IMR-90 (cell line): ENCODE measurements around the gene ZNF727. TPM values are rescaled to one million over a fixed set of nuclear protein-coding genes. Genes with fewer than 3 reads are reported as not detected.

ENCODE experiments used
- ATAC-seq: fragments of 200-7000 bp; cut with Tn5 transposase; 2 replicates; pipeline ENCODE4 v1.9.1; 2020; ENCODE audit warnings: low read depth, mild to moderate bottlenecking, moderate library complexity
- BruUV-seq: library from RNA; stranded (reverse); fragments of 400-500 nt; replicated peaks from 2 replicates; lab custom pipeline; 2021; lab: Mats Ljungman, UMichigan
- CTCF ChIA-PET: fragments of 300-600 bp; formaldehyde crosslinking; extraction: SDS; loops from one replicate; lab custom pipeline; 2021; ENCODE audit warnings: antibody characterized with exemption; lab: Yijun Ruan, JAX
- POLR2A ChIA-PET: fragments of 300-600 bp; sonication (Branson Sonifier 250); formaldehyde crosslinking; loops from one replicate; lab custom pipeline; 2022; ENCODE audit warnings: antibody characterized with exemption; ENCODE audit not compliant: unreplicated experiment; lab: Charles Lee
- DNase-seq: peaks from one replicate; pipeline ENCODE4 v3.0.0; 2013
- H2AFZ ChIP-seq: replicated peaks from 2 replicates; pipeline ENCODE3; 2013; ENCODE audit warnings: low read length, mild to moderate bottlenecking; ENCODE audit not compliant: poor library complexity
- H2AK5ac ChIP-seq: 2 replicates; pipeline ENCODE4 v1.6.1; 2013; ENCODE audit warnings: low read depth, low read length, inconsistent platforms
- H2AK9ac ChIP-seq: replicated peaks from 2 replicates; pipeline ENCODE3; 2013; ENCODE audit warnings: mild to moderate bottlenecking, low read depth, low read length, moderate library complexity; ENCODE audit not compliant: poor library complexity
- H2BK120ac ChIP-seq: 2 replicates; pipeline ENCODE4 v1.6.1; 2013; ENCODE audit warnings: low read depth, low read length, inconsistent platforms
- H2BK15ac ChIP-seq: 3 replicates; pipeline ENCODE4 v1.6.1; 2013; ENCODE audit warnings: low read depth, low read length, inconsistent platforms
- H2BK20ac ChIP-seq: 2 replicates; pipeline ENCODE4 v1.6.1; 2013; ENCODE audit warnings: low read depth, mild to moderate bottlenecking, inconsistent platforms, low read length, moderate library complexity
- H2BK5ac ChIP-seq: 2 replicates; pipeline ENCODE4 v1.6.1; 2013; ENCODE audit warnings: mild to moderate bottlenecking, low read depth, low read length, inconsistent platforms; ENCODE audit not compliant: poor library complexity, severe bottlenecking
- H3K14ac ChIP-seq: replicated peaks from 2 replicates; pipeline ENCODE4 v1.6.1; 2013; ENCODE audit warnings: low read depth, low read length, inconsistent platforms
- H3K18ac ChIP-seq: 2 replicates; pipeline ENCODE4 v1.6.1; 2013; ENCODE audit warnings: low read depth, low read length, control low read depth
- H3K23ac ChIP-seq: 2 replicates; pipeline ENCODE4 v1.6.1; 2013; ENCODE audit warnings: low read depth, low read length, inconsistent platforms
- H3K27ac ChIP-seq: 2 replicates; pipeline ENCODE4 v1.5.1; 2013; ENCODE audit warnings: mild to moderate bottlenecking, control low read depth, low read length; ENCODE audit not compliant: insufficient read depth
- H3K27me3 ChIP-seq: 2 replicates; pipeline ENCODE4 v1.6.1; 2013; ENCODE audit warnings: low read length; ENCODE audit not compliant: control insufficient read depth, insufficient read depth
- H3K36me3 ChIP-seq: 2 replicates; pipeline ENCODE4 v1.6.1; 2013; ENCODE audit warnings: low read length, mixed read lengths; ENCODE audit not compliant: control insufficient read depth, insufficient read depth
- H3K4ac ChIP-seq: 2 replicates; pipeline ENCODE4 v1.6.1; 2013; ENCODE audit warnings: low read depth, low read length, inconsistent platforms
- H3K4me1 ChIP-seq: 2 replicates; pipeline ENCODE4 v1.6.1; 2013; ENCODE audit warnings: low read length, mixed read lengths; ENCODE audit not compliant: control insufficient read depth, insufficient read depth
- H3K4me2 ChIP-seq: 2 replicates; pipeline ENCODE4 v1.6.1; 2013; ENCODE audit warnings: low read depth, mild to moderate bottlenecking, control low read depth, low read length, moderate library complexity
- H3K4me3 ChIP-seq: 2 replicates; pipeline ENCODE4 v1.5.1; 2013; ENCODE audit warnings: low read depth, mild to moderate bottlenecking, control low read depth, low read length, moderate library complexity; ENCODE audit not compliant: insufficient read depth
- H3K56ac ChIP-seq: 2 replicates; pipeline ENCODE4 v1.6.1; 2013; ENCODE audit warnings: low read length, inconsistent platforms; ENCODE audit not compliant: insufficient read depth; ENCODE audit errors: extremely low read depth
- H3K79me1 ChIP-seq, 2 experiments: 2 replicates each; pipeline ENCODE4 v1.6.1; 2013; ENCODE audit warnings: low read length in 2 of 2, inconsistent platforms in 1 of 2, low read depth in 1 of 2
- H3K9ac ChIP-seq: 2 replicates; pipeline ENCODE4 v1.6.1; 2013; ENCODE audit warnings: low read depth, low read length, control low read depth
- H3K9me1 ChIP-seq: 2 replicates; pipeline ENCODE4 v1.6.1; 2013; ENCODE audit warnings: low read length, inconsistent platforms; ENCODE audit not compliant: insufficient read depth
- H3K9me3 ChIP-seq: 2 replicates; pipeline ENCODE4 v1.6.1; 2013; ENCODE audit warnings: low read length; ENCODE audit not compliant: control insufficient read depth, insufficient read depth
- H4K20me1 ChIP-seq: 2 replicates; pipeline ENCODE4 v1.6.1; 2013; ENCODE audit warnings: low read length, inconsistent platforms; ENCODE audit not compliant: insufficient read depth
- H4K5ac ChIP-seq: 2 replicates; pipeline ENCODE4 v1.6.1; 2013; ENCODE audit warnings: mild to moderate bottlenecking, low read depth, low read length, control low read depth
- H4K8ac ChIP-seq, 2 experiments: 2 replicates each; pipeline ENCODE4 v1.6.1; 2013; ENCODE audit warnings: low read depth in 2 of 2, low read length in 2 of 2, control low read depth in 1 of 2, inconsistent platforms in 1 of 2
- H4K91ac ChIP-seq: 2 replicates; pipeline ENCODE4 v1.6.1; 2013; ENCODE audit warnings: low read depth, low read length, inconsistent platforms; ENCODE audit not compliant: insufficient read depth
- BHLHE40 ChIP-seq: fragments of 150-350 bp; IDR thresholded peaks from 2 replicates; pipeline ENCODE4 v1.6.1; 2016; ENCODE audit warnings: mild to moderate bottlenecking, low read depth, low read length
- CEBPB ChIP-seq: IDR thresholded peaks from 2 replicates; pipeline ENCODE4 v1.6.1; 2012; ENCODE audit warnings: low read depth, low read length, improper control_type of control experiment
- CHD1 ChIP-seq: IDR thresholded peaks from 2 replicates; pipeline ENCODE4 v1.6.1; 2012; ENCODE audit warnings: low read depth, low read length, improper control_type of control experiment
- CTCF ChIP-seq: conservative IDR thresholded peaks from 2 replicates; pipeline ENCODE4 v1.5.1; 2012; ENCODE audit warnings: mild to moderate bottlenecking, low read depth, low read length, improper control_type of control experiment
- ELK1 ChIP-seq: fragments of 150-350 bp; IDR thresholded peaks from 2 replicates; pipeline ENCODE4 v1.6.1; 2016; ENCODE audit warnings: low read depth, mild to moderate bottlenecking, low read length, moderate library complexity, borderline replicate concordance
- FOS ChIP-seq: fragments of 150-350 bp; IDR thresholded peaks from 2 replicates; pipeline ENCODE4 v1.6.1; 2016; ENCODE audit warnings: low read depth, low read length
- MAFK ChIP-seq: IDR thresholded peaks from 2 replicates; pipeline ENCODE4 v1.6.1; 2012; ENCODE audit warnings: low read depth, low read length, improper control_type of control experiment
- MAZ ChIP-seq: IDR thresholded peaks from 2 replicates; pipeline ENCODE4 v1.6.1; 2012; ENCODE audit warnings: low read depth, mild to moderate bottlenecking, low read length, improper control_type of control experiment, moderate library complexity, borderline replicate concordance
- MXI1 ChIP-seq: IDR thresholded peaks from 2 replicates; pipeline ENCODE4 v1.6.1; 2012; ENCODE audit warnings: low read depth, mild to moderate bottlenecking, low read length, moderate library complexity, borderline replicate concordance
- NFE2L2 ChIP-seq: fragments of 150-350 bp; IDR thresholded peaks from 2 replicates; pipeline ENCODE4 v1.6.1; 2016; ENCODE audit warnings: low read depth, mild to moderate bottlenecking, low read length
- POLR2A ChIP-seq: IDR thresholded peaks from 2 replicates; pipeline ENCODE4 v1.6.1; 2012; ENCODE audit warnings: mild to moderate bottlenecking, low read depth, low read length
- RAD21 ChIP-seq: IDR thresholded peaks from 2 replicates; pipeline ENCODE4 v1.6.1; 2012; ENCODE audit warnings: low read length, improper control_type of control experiment
- RFX5 ChIP-seq: IDR thresholded peaks from 2 replicates; pipeline ENCODE4 v1.8.0; 2012; ENCODE audit warnings: low read depth, mild to moderate bottlenecking, low read length, moderate library complexity
- SMC3 ChIP-seq: fragments of 150-350 bp; IDR thresholded peaks from 2 replicates; pipeline ENCODE4 v1.6.1; 2016; ENCODE audit warnings: low read depth, mild to moderate bottlenecking, antibody characterized with exemption, low read length, moderate library complexity
- USF2 ChIP-seq: fragments of 150-350 bp; IDR thresholded peaks from 2 replicates; pipeline ENCODE4 v1.6.1; 2017; ENCODE audit warnings: mild to moderate bottlenecking, antibody characterized with exemption, low read length, low read depth
- WGBS, 2 experiments: methylation state at CpG; one replicate each; pipeline versions ENCODE4 v1.1.5 to v1.1.7; 2013; ENCODE audit warnings: missing lambda C conversion rate in 2 of 2; ENCODE audit not compliant: insufficient read length in 1 of 2; ENCODE audit errors: extremely low coverage in 2 of 2; 5-methylcytosine and 5-hydroxymethylcytosine counted together
- dilution Hi-C: fragments of 300-500 bp; cut with HindIII; formaldehyde crosslinking; loops from one replicate; pipeline ENCODE4 v1.14.3; 2018; ENCODE audit warnings: low sequenced_read_pairs; ENCODE audit not compliant: unreplicated experiment
- in situ Hi-C: fragments of 300-500 bp; cut with MboI; formaldehyde crosslinking; loops from 3 replicates; pipeline ENCODE4 v1.14.3; 2019; ENCODE audit warnings: low sequenced_read_pairs, inconsistent platforms, mixed read lengths
- intact Hi-C: fragments of 100-400 bp; cut with micrococcal nuclease; formaldehyde crosslinking; loops from 2 replicates; pipeline ENCODE4 v1.10.0; 2022
- polyA plus RNA-seq, 3 experiments: library from polyadenylated mRNA; depleted of rRNA; stranded (reverse); fragments of >200 nt; gene quantifications; 2 replicates each; pipeline ENCODE4 v1.2.3, GENCODE V29; 2012; ENCODE audit warnings: low replicate concordance in 1 of 3
- total RNA-seq: library from RNA; depleted of rRNA; stranded (reverse); fragments of >200 nt; gene quantifications from 2 replicates; pipeline ENCODE4 v1.2.3, GENCODE V29; 2012

ZNF727 gene
- total and polyA plus RNA-seq, 2 of the 4 experiments (the other 2 are of a cell fraction): not detected

- BruUV-seq: no TSS peak
Measured at GRCh38 chr7:64037095-64037494, 8.1 kb upstream of the ZNF727 start.

More at GRCh38 chr7:64037095-64037494, 8.1 kb upstream of the ZNF727 start:
- ChIA-PET CTCF (no interaction called here), POLR2A (no interaction called here)
- in situ Hi-C loops: no loop called here
- Histone ChIP-seq H3K9me3 (peaks cover 21% of the 10 kb centered on the region), H3K4me1 (no peaks in the 10 kb centered on the region), H3K9me1 (no peaks in the 10 kb centered on the region), H2BK120ac (no peak overlapping the region), H4K8ac (no peak overlapping the region), H3K56ac (no peak overlapping the region), H2BK15ac (no peak overlapping the region), H3K18ac (no peak overlapping the region), H3K36me3 (no peaks in the 10 kb centered on the region), H3K27ac (no peak overlapping the region), H3K4me2 (no peak overlapping the region), H3K14ac (no peak overlapping the region), H3K9ac (no peak overlapping the region), H4K5ac (no peak overlapping the region), H2AK9ac (no peak overlapping the region), H2BK20ac (no peak overlapping the region), H3K4ac (no peak overlapping the region), H2AK5ac (no peak overlapping the region), H3K4me3 (no peak overlapping the region), H2AFZ (no peak overlapping the region), H2BK5ac (no peak overlapping the region), H3K79me1 (no peaks in the 10 kb centered on the region), H4K91ac (no peak overlapping the region), H3K23ac (no peak overlapping the region), H3K27me3 (no peaks in the 10 kb centered on the region), H4K20me1 (no peaks in the 10 kb centered on the region)
- intact Hi-C loops: no loop called here
- WGBS, 2 experiments: 27% methylated on average over 7 of the region's 21 CpGs; no CpG with 5 or more reads in 1 of the 2 experiments
- dilution Hi-C loops: no loop called here
- ATAC-seq: no peak
- no peak for DNase-seq
- TF ChIP-seq USF2 (no peak), CTCF (no peak), CEBPB (no peak), FOS (no peak), RAD21 (no peak), MAZ (no peak), BHLHE40 (no peak), NFE2L2 (no peak), MAFK (no peak), MXI1 (no peak), POLR2A (no peak), ELK1 (no peak), RFX5 (no peak), CHD1 (no peak), SMC3 (no peak)
